GM19397 (cell line): ENCODE data around the gene ADARB2.

Source experiments
- ATAC-seq: cut with Tn5 transposase; IDR thresholded peaks from one replicate; pipeline ENCODE4 v1.9.1; 2021; ENCODE audit warnings: mild to moderate bottlenecking, moderate library complexity; ENCODE audit not compliant: unreplicated experiment

The ADARB2 gene

GRCh38 chr10:1598393-1599153 is 138.8 kb downstream of the ADARB2 start:
- no peak for ATAC-seq

GRCh38 chr10:1597370-1598146 is 139.8 kb downstream of the ADARB2 start:
- ATAC-seq, result no peak

GRCh38 chr10:1596482-1597099 is 140.7 kb downstream of the ADARB2 start:
- no peak for ATAC-seq

DNA sequence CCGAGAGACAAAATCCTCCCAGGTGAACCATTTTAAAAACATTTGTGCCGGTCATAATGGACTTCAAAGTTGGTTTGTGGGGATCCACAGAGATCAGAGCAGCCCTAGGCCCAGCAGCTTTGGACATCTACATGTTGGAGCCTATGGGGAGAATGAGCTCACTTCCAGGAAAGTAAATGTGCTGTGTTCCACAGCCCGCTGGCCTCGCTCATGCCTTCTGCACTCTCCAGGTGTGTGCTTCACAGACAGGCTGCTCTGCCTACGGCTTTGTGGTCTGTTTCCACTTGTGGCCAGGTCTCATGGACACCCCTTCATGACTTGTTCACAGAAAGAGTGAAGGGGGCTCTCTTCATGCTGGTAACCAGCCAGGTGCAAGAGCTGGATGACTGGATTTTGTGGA is 141.6 kb downstream of the ADARB2 start:
- ATAC-seq, result no peak

GRCh38 chr10:1595242-1595600 is 142.1 kb downstream of the ADARB2 start:
- no peak for ATAC-seq

- no peak for ATAC-seq
These were observed 142.7 kb downstream of the ADARB2 start for GRCh38 chr10:1594372-1595241.

DNA sequence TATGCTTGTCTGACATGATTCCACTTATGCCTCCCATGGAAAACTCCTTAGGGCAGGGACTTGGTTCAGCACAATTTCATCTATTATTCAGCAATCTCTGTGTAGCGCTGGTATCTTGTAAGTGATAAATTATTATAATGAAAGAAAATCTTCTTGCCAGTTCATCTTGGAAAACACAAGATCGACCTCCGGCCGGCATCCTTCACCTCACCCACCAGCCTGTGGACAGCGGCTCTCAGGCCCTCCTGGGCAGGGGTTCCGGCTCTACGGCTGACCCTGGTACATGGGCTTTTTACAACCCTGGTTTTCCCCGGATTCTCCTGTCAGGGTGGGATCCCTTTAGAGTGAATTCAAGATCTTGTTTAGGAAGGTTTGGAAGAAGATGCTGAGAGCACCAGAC is 145.6 kb downstream of the ADARB2 start:
- no peak for ATAC-seq

- ATAC-seq, result no peak
These were observed 146.3 kb downstream of the ADARB2 start for GRCh38 chr10:1591045-1591444.

DNA sequence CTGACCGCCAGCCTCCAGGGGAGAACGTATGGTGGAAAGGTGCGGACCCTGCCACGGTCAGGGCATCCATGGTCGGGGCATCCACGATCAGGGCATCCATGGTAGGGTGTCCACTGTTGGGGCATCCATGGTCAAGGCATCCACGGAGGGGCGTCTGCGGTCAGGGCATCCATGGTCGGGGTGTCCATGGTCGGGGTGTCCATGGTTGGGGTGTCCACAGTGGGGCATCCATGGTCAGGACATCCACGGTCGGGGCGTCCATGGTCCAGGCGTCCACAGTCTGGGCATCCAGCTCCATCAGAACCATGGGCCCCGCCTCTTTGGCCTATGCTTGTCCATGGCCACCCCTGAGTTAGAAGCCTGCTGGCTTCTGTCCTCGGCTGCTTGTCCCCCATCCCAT is 148.1 kb downstream of the ADARB2 start:
- ATAC-seq, result no peak

DNA sequence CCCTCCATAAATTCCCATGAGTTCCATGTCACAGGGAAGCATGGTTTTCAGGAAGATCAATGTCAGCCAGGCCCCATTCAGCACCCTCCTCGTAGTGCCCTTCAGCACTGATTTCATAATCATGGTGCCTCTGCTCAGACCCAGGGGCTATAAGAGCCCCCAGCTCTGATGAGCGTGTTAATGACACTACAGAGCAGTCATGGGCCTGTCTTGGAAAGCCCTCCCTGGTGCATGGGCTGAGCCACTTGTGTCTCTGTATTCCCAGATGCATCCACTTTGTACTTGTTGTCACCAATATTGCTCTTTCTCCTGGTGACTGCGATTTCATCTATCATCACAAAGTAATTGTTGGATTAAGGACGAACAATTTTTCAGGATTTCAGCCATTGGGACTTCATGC is 154.6 kb downstream of the ADARB2 start:
- no peak for ATAC-seq

- no peak for ATAC-seq
These were observed 156.1 kb downstream of the ADARB2 start for GRCh38 chr10:1581189-1581588.

DNA sequence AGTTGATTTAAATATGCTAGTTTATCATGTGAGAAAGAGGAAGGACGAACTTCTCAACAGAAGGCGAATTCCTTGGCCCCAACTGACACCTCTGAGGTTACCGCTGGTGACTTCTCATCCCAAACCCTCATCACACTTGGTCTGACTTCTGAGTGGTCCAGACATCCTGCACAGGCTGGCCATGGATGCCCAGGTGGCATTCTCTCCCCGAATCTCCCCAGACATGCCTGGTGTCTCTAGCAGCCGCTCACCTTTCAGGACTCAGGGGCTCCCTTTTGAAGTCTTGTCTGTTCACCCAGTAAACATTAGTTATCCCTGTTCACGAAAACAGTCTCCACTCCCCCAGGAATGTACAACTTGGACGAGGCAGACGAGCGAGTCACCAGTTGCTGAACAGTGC is 157.7 kb downstream of the ADARB2 start:
- no peak for ATAC-seq

GRCh38 chr10:1579141-1579491 is 158.2 kb downstream of the ADARB2 start:
- ATAC-seq, result no peak

- ATAC-seq, result no peak
These were observed 158.8 kb downstream of the ADARB2 start for GRCh38 chr10:1578392-1579140.

GRCh38 chr10:1577945-1578344 is 159.4 kb downstream of the ADARB2 start:
- ATAC-seq, result no peak

DNA sequence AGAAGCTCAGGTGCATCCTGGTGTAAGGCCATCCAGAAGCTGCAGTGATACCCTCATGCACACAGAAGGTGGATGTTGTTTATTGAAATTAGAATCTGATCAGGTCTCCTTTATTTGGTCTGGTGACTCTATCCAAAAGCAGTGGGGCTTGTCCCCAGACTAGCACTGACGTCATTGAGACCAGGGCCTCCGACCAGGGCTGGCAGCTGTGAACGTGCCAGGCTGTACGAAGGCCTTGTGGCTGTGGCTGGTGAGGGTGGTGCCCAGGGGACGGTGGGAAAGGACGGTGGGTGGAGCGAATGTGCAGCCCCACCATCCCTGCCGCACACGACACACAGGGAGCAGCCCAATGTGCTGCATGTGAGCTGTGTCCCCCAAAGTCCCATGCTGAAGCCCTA is 160.0 kb downstream of the ADARB2 start:
- no peak for ATAC-seq

DNA sequence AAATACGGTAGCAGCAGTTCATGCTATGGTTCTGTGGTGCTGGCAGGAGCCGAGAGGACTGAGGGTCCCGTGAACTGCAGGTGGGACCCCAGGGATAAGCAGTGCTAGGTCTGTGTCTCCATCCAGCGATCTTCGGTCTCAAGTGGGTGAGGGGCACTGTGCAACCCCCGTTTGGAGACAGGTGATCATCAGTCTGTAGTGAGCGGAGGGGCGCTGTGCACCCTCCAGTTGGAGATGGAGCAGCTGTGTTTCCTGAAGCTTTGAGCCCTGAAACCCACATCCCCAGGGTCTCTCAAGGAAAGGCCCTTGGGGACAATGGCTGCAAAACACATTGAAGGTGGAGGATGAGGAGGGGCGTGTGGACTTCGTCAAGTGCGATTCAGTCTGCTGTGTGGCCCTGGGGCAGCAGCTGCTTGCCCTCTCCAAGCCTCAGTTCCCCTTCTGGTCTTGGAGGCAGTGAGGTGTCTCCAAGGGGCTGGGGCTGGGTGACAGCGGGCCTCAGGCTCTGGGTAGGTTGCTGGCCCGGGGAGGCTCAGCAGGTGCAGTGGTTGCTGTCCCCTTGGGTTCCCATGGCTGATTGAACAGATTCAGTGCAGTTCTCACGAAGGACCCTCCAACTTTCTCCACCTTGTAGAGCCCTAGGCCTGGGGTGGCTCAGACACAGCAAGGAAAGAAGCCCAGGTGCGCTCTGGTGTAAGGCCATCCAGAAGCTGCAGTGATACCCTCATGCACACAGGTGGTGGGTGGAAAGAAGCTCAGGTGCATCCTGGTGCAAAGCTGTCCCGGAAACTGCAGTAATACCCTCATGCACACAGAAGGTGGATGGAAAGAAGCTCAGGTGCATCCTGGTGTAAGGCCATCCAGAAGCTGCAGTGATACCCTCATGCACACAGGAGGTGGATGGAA is 160.6 kb downstream of the ADARB2 start:
- ATAC-seq, result no peak

DNA sequence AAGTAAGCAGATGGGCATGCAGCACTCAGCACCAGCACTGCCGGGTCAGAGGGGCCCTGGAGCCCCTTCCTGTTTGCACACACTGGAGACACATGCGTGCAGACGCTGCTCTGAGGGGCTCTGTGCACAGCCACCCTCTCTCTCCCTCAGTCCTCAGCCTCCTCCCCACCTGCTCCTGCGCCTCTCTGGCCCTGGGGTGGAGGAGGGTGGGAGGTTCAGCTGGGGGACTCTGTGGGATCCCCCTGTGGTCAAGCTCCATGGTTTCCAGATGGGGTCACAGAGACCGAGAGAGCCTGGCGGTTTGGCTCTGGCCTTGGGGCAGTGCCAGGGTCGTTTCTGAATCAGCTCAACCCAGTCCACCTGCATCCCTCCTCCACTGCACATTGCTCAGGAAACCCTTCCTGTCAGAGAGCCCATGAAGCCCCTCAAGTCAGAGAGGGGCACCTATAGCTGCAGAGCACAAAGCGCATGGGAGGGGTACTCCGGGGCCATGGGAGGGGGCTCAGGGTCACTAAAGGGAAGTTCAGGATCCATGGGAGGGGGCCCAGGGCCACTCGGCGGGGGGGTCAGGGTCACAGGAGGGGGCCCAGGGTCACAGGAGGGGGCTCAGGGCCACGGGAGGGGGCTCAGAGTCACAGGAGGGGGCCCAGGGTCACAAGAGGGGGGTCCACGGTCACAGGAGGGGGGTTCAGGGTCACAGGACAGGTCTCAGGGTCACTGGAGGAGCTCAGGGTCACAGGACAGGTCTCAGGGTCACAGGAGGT is 161.7 kb downstream of the ADARB2 start:
- ATAC-seq, result no peak

GRCh38 chr10:1574719-1575118 is 162.6 kb downstream of the ADARB2 start:
- ATAC-seq, result no peak
